ENCODE results near the gene SEH1L.

DNA sequence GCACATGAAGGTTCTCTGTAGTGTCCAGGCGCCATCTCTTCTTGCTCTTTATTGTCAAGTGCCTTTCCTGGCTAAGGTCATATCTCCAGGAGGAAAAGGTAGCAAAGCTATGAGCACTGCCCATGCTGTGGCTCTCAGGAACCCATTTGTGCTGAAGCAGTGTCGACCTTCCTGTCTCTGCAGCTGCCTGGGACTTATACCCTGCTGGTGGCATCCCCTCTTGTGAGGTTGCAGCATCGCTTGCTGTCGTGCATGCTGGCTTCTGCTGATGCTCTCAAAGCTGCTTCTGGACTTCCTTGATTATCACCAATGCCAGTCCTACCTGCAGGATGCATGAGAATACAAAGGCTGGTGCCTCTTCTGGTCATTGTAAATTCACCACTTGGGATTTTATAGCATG lies 41.7 kb upstream of the SEH1L start:
- TF ChIP-seq, protein P1, sequence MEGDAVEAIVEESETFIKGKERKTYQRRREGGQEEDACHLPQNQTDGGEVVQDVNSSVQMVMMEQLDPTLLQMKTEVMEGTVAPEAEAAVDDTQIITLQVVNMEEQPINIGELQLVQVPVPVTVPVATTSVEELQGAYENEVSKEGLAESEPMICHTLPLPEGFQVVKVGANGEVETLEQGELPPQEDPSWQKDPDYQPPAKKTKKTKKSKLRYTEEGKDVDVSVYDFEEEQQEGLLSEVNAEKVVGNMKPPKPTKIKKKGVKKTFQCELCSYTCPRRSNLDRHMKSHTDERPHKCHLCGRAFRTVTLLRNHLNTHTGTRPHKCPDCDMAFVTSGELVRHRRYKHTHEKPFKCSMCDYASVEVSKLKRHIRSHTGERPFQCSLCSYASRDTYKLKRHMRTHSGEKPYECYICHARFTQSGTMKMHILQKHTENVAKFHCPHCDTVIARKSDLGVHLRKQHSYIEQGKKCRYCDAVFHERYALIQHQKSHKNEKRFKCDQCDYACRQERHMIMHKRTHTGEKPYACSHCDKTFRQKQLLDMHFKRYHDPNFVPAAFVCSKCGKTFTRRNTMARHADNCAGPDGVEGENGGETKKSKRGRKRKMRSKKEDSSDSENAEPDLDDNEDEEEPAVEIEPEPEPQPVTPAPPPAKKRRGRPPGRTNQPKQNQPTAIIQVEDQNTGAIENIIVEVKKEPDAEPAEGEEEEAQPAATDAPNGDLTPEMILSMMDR (IDR thresholded peaks at IDR 0.05), result no peak
- no peak for TF ChIP-seq POLR2A (IDR thresholded peaks at IDR 0.05)

Data from esophagus squamous epithelium (tissue), 4 donors.